ENCODE measurements around the gene RLF.
A peak's percentile ranks its signal among the peaks of the same experiment; 100 is the strongest.

The RLF gene, protein sequence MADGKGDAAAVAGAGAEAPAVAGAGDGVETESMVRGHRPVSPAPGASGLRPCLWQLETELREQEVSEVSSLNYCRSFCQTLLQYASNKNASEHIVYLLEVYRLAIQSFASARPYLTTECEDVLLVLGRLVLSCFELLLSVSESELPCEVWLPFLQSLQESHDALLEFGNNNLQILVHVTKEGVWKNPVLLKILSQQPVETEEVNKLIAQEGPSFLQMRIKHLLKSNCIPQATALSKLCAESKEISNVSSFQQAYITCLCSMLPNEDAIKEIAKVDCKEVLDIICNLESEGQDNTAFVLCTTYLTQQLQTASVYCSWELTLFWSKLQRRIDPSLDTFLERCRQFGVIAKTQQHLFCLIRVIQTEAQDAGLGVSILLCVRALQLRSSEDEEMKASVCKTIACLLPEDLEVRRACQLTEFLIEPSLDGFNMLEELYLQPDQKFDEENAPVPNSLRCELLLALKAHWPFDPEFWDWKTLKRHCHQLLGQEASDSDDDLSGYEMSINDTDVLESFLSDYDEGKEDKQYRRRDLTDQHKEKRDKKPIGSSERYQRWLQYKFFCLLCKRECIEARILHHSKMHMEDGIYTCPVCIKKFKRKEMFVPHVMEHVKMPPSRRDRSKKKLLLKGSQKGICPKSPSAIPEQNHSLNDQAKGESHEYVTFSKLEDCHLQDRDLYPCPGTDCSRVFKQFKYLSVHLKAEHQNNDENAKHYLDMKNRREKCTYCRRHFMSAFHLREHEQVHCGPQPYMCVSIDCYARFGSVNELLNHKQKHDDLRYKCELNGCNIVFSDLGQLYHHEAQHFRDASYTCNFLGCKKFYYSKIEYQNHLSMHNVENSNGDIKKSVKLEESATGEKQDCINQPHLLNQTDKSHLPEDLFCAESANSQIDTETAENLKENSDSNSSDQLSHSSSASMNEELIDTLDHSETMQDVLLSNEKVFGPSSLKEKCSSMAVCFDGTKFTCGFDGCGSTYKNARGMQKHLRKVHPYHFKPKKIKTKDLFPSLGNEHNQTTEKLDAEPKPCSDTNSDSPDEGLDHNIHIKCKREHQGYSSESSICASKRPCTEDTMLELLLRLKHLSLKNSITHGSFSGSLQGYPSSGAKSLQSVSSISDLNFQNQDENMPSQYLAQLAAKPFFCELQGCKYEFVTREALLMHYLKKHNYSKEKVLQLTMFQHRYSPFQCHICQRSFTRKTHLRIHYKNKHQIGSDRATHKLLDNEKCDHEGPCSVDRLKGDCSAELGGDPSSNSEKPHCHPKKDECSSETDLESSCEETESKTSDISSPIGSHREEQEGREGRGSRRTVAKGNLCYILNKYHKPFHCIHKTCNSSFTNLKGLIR (N-terminal part only)

DNA sequence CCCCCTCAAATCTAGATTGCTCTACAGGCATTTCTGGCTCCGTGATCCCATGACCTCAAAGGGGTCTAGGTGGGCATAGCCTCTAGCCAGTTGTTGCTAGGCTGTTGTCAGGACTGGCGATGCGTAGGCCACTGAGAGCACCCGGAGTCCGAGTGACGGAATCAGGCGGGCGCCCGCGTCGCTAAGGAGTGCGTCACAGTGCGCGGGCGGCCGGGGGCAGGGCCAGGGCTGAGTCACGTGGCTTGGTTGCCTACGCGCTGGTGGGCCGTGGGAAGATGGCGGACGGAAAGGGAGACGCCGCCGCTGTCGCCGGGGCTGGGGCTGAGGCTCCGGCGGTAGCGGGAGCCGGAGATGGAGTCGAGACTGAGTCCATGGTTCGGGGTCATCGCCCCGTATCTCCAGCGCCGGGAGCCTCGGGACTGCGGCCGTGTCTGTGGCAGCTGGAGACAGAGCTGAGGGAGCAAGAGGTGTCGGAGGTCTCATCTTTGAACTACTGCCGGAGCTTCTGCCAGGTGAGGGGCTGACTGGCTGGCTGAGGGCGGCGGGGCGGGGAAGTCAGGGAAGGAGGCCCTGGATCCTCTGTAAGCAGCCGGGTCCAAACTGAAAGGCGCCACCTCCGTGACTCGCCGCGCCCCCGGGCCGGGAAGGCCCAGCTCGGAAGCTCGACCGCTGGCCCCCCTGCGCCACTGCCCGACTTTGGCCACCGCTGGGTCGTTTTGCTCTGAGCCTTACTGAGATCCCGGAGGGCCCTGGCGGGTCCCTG, at the start of gene RLF:
RLF (plus strand) TSS at position 263 of the 763 bp plus-strand sequence; CDS start at position 276, 13 bp downstream.
- DNase-seq: peak; percentile 95 to 96

DNA sequence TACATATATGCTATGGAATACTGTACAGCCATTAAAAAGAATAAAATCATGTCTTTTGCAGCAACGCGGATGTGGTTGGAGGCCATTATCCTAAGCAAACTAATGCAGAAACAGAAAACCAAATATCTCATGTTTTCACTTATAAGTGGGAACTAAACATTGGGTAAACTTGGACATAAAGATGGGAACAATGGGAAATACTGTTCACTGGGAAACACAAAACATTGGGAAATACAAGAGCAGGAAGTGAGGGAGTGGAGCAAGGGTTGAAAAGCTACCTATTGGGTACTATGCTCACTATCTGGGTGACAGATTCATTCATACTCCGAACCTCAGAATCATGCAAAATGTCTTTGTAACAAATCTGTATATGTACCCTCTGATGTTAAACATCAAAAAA, 46.8 kb upstream of the RLF start:
- DNase-seq: no peak

DNA sequence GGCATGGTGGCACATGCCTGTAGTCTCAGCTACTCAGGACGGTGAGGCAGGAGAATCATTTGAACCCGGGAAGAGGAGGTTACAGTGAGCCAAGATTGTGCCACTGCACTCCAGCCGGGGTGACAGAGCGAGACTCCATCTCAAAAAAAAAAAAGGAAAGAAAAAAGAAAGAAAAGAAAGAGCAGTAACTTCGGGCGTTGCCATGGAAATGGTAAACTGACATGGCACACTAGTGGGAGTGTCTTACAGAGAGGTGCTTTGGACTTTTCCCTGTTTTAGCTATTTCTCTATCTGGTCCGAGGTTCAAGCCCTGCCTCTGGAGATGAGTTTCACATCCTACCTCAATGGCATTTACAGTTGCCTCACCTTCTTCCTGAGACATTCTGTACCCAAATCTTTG, 41.1 kb upstream of the RLF start:
- DNase-seq: no peak

DNA sequence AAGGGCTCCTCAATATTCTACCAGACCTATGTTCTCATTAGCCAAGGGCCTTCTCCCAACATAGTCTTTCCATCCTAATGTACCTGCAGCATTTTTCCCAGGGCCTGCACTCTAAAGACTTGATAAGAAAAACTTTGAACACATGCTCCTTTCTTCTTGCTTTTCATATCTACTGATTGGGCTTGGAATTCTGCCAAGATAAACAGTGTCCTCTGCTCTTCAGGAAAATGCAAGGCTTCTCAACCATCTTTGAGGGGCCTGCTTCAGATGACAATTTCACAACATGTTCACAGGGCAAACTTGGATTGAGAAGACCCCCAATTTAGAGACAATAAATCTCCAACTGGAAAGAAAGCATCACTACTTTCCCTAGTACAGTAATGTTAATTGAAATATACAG, 38.3 kb upstream of the RLF start:
- DNase-seq: no peak

DNA sequence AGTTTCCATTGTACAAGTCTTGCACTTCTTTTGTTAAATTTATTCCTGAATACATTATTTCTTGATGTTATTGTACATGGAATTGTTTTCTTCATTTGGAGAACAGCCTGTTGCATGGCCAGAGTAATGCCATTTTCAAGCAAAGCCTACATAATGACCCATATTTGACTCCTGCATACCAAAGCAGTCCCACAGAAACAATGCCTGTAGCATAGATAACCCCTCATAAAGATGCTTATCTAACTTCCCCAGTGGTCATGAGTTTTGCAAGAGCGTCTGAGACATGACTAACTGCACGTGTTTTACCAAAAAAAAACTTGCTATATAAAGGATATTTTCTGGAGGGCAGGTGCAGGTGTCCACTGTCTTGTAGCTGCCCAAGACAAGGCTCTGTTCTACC, 30.3 kb upstream of the RLF start:
- DNase-seq: no peak

DNA sequence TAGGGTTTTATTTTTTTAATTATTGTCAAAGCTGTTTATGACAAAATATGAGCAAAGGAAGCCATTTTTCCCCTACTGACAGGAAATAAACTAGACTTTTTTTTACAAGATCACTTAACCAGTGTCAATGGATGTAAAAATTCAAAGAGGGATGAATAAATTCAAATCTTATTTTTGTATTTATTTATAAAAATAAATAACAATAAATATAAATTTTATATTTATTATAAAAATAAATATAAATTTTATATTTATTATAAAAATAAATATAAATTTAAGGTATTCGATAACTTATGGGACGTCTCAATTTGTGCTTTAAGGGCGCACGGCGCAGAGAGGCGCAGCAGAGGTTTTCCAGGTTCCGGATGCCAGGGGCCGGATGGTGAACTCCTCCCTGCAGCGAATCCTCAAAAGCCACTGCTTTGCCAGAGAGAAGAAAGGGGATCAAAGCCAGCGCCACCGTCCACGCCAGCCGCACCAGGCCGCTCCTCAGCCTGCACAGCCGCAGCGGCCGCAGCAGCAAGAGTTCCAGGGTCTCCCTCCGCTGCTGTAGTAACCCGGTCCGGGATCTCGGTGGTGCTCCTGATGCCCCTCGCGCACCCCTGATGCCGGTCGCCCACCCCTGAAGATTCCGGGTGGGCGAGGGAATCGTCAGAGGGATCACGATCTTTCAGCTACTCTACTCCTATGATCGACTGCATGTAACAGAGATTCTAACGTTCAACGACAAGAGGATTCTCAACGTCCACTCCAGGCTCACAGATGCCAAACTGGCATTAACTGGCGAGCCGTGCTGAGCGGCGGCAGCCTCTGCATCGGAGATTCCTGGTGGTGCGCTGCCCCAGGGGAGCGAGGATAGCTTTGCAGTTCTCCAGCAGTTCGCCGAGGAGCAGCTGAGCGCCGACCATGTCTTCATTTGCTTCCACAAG, 28.5 kb upstream of the RLF start:
- DNase-seq: no peak

DNA sequence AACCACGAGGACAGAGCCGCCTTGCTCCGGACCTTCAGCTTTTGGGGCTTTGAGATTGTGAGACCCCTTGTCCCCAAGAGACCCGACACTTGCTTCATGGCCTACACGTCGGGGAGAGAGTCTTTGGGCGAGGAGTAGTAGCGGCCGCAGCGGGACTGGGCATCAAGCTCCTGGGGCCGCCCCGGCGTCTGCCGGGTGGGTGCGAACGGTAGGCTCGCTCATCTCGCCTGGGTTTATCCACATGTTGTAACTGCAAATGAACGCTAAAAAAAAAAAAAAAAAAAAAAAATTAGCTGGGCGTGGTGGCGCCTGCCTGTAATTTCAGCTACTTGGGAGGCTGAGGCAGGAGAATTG, 27.9 kb upstream of the RLF start:
- DNase-seq: no peak

DNA sequence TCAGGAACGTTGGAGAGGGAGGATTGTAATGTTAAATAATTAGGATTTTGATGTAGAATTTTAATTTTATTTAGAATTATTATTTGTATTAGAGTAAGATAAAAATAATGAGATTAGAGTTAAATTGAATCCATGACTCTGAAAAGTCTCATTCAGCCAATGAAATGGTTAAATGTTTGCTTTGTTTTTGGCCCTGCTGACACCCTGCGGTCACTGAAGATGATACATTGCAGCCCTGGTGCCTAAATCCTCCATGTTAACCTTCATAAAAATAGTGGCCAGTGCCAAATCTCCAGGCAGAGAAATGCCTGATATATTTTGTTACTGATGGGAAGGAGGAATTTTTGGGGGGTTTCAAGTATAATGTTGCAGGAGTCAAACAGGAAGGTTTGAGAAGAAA, 27.3 kb upstream of the RLF start:
- DNase-seq: no peak

DNA sequence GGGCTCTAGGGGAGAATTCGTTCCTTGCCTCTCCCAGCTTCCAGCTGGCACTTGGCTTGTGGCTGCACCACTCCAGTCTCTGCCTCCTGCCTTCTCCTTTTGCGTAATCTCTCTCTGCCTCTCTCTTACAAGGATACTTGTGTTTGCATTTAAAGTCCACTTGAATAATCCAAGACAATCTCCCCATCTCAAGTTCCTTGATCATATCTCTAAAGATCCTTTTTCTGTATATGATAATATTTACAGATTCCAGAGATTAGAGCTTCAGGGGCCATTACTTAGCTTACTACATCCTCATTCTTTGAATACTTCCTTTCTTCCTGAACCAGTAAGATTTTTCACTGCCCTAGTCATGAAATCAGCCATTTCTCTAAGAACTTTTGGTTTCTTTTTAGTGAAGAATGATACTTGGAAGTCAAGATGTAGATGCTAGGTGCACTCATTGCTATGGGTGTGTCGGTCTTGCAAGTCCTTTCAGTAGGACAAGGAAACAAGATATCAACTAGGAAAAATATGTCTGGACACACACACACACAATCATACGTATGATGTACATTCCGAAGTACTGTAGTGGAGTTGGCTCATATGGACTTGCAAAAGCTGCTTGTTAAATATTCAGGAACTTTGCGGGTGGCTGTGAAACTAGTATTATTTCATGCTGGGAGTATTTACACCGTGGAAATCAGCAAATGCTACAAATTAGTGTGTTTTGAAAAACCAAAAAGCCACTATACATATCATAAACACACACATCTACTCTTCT, 20.8 kb upstream of the RLF start:
- DNase-seq: no peak

DNA sequence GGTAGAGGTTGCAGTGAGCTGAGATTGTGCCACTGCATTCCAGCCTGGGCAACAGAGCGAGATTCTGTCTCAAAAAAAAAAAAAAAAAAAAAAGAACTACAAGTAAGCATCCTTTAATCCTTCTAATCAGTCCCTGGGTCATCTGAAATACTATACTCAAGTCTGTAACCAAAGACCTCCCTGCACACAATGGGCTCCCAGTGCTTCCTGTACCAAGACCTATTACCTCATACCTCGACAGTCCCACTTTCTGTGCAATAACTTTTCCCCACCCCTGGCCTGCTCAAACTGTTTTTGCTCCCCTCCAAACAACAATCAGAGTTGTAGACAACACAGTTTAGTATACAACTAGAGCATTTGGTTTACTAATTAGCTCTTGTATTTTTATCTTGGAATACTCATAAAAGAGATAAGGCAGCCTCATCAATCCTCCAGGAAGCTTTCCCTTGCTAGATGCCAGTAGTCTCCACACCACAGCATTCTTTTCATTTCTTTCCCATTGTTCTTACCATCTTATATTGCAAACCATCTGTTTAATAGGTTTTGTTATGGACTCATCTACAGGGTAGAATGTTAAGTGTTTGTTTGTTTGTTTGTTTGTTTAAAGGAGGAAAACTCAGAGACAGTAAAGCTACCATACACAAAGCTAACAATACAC, 19.2 kb upstream of the RLF start:
- no peak for DNase-seq

DNA sequence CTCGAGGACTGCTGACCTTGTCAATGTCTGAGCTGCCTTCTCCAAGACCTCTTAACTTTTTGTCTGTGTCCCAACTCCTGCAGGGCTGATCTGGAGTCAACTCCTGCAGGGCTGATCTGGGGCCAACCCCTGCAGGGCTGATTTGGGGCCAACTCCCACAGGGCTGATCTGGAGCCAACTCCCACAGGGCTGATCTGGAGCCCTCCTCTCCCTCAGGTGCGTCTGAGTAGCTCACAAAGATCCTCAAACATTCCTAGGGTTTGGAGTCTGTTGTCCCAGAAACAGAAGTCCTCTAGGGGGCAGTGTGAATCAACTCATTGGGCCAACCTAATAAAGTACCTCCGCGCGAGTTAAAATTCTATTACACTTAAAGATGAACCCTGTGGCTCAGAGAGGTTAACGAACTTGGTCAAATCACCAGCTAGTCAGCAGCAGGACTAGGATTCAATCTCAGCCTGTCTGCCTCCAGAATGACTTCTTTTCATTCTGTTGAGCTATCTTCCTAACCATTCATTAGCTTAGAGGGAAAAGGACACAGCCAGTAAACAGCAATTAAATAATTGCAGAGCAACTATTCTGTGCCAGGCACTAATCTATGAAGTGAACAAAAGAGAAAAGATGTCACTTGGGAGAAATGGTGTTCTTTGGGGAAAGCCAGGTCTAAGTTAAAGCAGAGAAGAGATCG, 17.2 kb upstream of the RLF start:
- peak; percentile 51 to 72 for DNase-seq

DNA sequence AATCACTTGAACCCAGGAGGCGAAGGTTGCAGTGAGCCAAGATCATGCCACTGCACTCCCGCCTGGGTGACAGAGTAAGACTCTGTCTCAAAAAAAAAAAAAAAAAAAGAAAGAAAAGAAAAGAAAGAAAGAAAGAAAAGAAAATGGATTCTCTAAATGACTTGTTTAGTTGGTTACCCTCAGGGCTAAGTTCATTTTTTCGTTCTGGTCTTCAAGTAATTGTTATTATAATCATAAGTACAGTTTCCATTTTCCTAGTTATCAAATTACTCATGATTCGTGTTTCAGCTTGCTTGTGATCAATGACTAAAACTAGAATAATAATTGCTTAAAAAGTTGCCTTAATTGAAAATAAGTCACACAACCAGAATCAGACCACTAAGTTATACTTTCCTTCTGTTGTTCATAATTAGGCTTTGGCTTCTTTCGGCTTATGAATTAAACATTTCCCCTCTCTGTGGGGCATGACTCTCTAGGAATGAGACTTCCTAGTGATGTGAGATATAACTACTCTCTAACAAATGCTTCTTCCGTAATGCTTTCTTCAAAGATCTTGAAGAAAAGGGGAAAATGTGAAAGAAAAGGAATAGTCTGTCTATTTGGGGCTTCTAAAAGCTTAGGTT, 9.6 kb upstream of the RLF start:
- no peak for DNase-seq

DNA sequence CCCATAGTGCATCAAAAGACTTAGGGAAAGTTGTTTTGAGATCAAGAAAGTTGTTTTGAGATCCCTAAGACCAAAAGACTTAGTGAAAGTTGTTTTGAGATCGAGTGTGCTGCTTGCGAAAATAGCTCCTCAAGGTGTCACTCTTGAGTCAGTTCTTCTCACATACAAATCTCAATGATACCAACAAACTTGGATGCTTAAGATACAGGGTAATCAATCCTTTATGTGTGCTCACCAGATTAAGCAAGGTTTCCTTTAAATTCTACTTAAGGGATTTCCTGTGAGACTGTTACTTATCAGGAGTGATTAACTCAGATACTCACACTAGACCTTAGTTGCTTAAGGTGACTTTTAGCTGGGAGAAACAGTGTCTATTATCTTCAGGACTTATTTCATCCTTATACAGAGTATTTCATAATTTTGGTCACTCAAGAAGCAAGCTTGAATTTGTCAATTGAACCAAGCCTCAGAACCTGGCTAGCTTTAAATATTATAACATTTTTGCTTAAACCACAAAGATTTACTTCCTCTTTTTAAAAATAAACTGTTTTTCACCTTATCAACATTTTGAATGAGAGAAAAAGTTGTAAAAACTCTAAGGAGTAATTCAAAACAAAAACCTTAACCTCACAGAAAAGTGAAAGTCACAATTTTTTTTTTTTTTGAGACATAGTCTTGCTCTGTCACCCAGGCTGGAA, 8.0 kb upstream of the RLF start:
- peak; percentile 18 to 40 for DNase-seq

DNA sequence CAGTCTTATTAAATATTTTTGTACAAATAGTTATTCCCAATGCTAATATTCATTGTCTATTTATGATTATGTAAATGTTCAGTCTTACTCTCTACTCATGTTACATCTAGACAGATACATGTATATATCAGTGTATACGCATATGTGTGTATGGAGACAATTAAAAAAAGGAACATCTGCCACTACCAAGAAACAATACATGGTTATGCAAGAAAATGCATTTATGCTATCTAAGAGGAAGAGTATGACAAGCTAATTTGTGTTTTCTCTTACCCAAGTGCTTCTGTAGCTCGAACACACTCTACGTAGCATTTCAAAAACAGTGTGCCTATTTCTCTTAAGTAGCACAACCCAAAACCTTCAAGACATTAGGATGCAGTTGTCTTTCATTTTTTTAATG, 6.1 kb upstream of the RLF start:
- DNase-seq: no peak

DNA sequence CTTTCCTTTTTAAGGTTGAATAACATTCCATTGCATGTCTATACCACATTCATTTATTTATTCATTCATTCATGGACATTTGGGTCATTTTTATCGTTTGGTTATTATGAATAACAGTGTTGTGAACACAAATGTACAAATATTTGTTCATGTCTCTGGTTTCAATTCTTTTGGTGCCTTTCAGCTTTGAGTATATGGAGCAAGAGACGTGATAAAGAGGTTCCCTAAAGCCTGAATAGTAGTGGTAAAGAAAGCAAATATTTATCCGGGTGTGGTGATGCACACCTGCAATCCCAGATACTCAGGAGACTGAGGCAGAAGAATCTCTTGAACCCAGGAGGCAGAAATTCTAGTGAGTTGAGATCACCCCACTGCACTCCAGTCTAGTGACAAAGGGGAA, 5.3 kb upstream of the RLF start:
- no peak for DNase-seq

DNA sequence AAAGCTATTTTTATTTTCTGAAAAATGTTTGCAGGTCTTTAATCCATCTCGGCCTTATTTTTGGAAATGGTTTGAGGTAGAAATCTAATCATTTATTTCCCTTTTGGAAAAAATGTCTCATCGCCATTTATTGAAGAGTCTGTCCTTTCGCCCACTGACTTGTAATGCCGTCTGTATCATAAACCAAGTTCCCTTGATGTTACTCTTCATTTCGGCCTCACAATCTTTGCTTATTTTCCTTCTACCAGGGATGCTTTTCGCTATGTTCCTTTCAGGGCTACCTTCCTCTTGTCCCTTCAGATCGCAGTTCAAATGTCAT, 422 bp upstream of the RLF start:
- no peak for DNase-seq

DNA sequence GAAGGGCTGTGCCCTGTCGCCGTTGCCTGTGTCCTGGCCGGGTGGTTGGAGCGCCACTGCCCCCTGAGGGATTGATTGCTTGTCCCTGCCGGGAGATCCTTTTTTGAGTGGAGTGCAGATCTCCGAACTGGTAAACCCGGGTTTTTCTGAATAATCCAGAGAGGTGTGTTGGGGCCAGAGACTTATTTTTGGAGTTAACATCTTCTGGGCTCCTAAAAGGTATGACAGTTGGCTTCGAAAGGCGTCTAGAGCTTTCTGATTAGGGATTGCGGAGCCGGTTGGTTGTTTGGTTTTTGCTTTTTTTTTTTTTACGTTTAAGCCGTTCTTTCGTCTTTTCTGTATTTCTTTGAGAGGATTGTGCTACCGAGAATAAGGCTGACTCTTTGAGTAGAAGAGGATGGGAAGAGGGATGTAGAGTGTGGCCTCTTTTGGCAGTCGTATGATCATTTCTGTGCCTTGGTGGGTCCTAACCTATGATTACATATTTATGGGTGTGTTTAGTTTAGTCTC, 756 bp downstream of the RLF start:
- no peak for DNase-seq
